Skin of body (tissue), 2 donors: ENCODE results near the gene RAVER2. TPM values are rescaled to one million over a fixed set of nuclear protein-coding genes. Genes with fewer than 3 reads are reported as not detected.
A peak's percentile ranks its signal among the peaks of the same experiment; 100 is the strongest.
"Not testable (repeated sequence)": the region's sequence is repeated elsewhere in the genome, so short reads cannot be mapped to it uniquely, and the experiment has no call there.

Experiments used
- DNase-seq: peaks from one replicate; lab custom pipeline; 2025; lab: John Stamatoyannopoulos, UW
- total RNA-seq: library from RNA; depleted of rRNA; stranded (reverse); fragments of >200 nt; gene quantifications from one replicate; pipeline ENCODE4 v1.2.3, GENCODE V29; 2014

The RAVER2 gene
- total RNA-seq, 1 donor from 2014 or later, result 17.5 TPM

- peak; percentile 20 for DNase-seq
These were observed 1.4 kb downstream of the RAVER2 start for GRCh38 chr1:64745986-64746940.

GRCh38 chr1:64748222-64748621, 3.3 kb downstream of the RAVER2 start:
- DNase-seq, result no peak

GRCh38 chr1:64748706-64749105, 3.8 kb downstream of the RAVER2 start:
- DNase-seq, result no peak

- DNase-seq, result no peak
These were observed 5.2 kb downstream of the RAVER2 start for GRCh38 chr1:64750092-64750491.

GRCh38 chr1:64750875-64751274, 6.0 kb downstream of the RAVER2 start:
- no peak for DNase-seq

GRCh38 chr1:64754173-64754572, 9.3 kb downstream of the RAVER2 start:
- no peak for DNase-seq

GRCh38 chr1:64755361-64755760, 10.5 kb downstream of the RAVER2 start:
- DNase-seq, result no peak

- DNase-seq, result no peak
These were observed 11.9 kb downstream of the RAVER2 start for GRCh38 chr1:64756770-64757169.

GRCh38 chr1:64757213-64757612, 12.3 kb downstream of the RAVER2 start:
- no peak for DNase-seq

- no peak for DNase-seq
These were observed 13.4 kb downstream of the RAVER2 start for GRCh38 chr1:64758233-64758632.

GRCh38 chr1:64759968-64760367, 15.1 kb downstream of the RAVER2 start:
- DNase-seq, result no peak

GRCh38 chr1:64765012-64765411, 20.1 kb downstream of the RAVER2 start:
- DNase-seq, result no peak

- no peak for DNase-seq
These were observed 21.0 kb downstream of the RAVER2 start for GRCh38 chr1:64765826-64766225.

GRCh38 chr1:64766429-64766828, 21.6 kb downstream of the RAVER2 start:
- no peak for DNase-seq

- DNase-seq, result no peak
These were observed 24.6 kb downstream of the RAVER2 start for GRCh38 chr1:64769482-64769881.

GRCh38 chr1:64769971-64770370, 25.1 kb downstream of the RAVER2 start:
- DNase-seq, result no peak

GRCh38 chr1:64773306-64773705, 28.4 kb downstream of the RAVER2 start:
- not testable (repeated sequence) for DNase-seq

- DNase-seq, result no peak
These were observed 30.2 kb downstream of the RAVER2 start for GRCh38 chr1:64775113-64775512.

GRCh38 chr1:64782044-64782443, 37.2 kb downstream of the RAVER2 start:
- not testable (repeated sequence) for DNase-seq

- not testable (repeated sequence) for DNase-seq
These were observed 38.0 kb downstream of the RAVER2 start for GRCh38 chr1:64782848-64783247.

- no peak for DNase-seq
These were observed 46.1 kb downstream of the RAVER2 start for GRCh38 chr1:64790832-64791487.

GRCh38 chr1:64798872-64799271, 54.0 kb downstream of the RAVER2 start:
- DNase-seq, result no peak
